DND-41 (cell line): Measurements from ENCODE around the gene MELTF.

Experiments used
- ATAC-seq: fragments of 200-7000 bp; cut with Tn5 transposase; 3 replicates; pipeline ENCODE4 v1.9.1; 2021; ENCODE audit warnings: low read depth; ENCODE audit not compliant: insufficient read depth
- DNase-seq: peaks from one replicate; pipeline ENCODE4 v3.0.0-alpha.2; 2020
- H2AFZ ChIP-seq: 2 replicates; pipeline ENCODE4 v1.6.0; 2012; ENCODE audit warnings: low read depth, low read length
- H3K27ac ChIP-seq: 2 replicates; pipeline ENCODE4 v1.5.1; 2012; ENCODE audit warnings: low read length, inconsistent platforms
- H3K27me3 ChIP-seq: fragments of 200-600 bp; sonication (generic); 2 replicates; pipeline ENCODE4 v1.6.0; 2012; ENCODE audit warnings: low read length, mild to moderate bottlenecking, inconsistent platforms; ENCODE audit not compliant: insufficient read depth, poor library complexity
- H3K36me3 ChIP-seq: 2 replicates; pipeline ENCODE4 v1.5.1; 2012; ENCODE audit warnings: low read length, inconsistent platforms; ENCODE audit not compliant: insufficient read depth
- H3K4me1 ChIP-seq: 2 replicates; pipeline ENCODE4 v1.5.1; 2012; ENCODE audit warnings: mild to moderate bottlenecking, low read length; ENCODE audit not compliant: insufficient read depth
- H3K4me2 ChIP-seq: 2 replicates; pipeline ENCODE4 v1.6.0; 2012; ENCODE audit warnings: mild to moderate bottlenecking, moderate library complexity, low read length, inconsistent platforms; ENCODE audit not compliant: insufficient read depth
- H3K4me3 ChIP-seq, 2 experiments: fragments of 200-600 bp in 1 of 2; shearing (Covaris generic) in 1 of 2; 2 replicates each; pipeline ENCODE4 v1.5.1; 2012 to 2016; ENCODE audit warnings: inconsistent platforms in 2 of 2, low read length in 2 of 2, mild to moderate bottlenecking in 2 of 2, low read depth in 1 of 2, moderate library complexity in 1 of 2
- H3K79me2 ChIP-seq: 2 replicates; pipeline ENCODE4 v1.6.0; 2012; ENCODE audit warnings: low read length, inconsistent platforms; ENCODE audit not compliant: insufficient read depth
- H3K9ac ChIP-seq: 2 replicates; pipeline ENCODE4 v1.6.0; 2012; ENCODE audit warnings: low read depth, mild to moderate bottlenecking, inconsistent platforms, low read length, moderate library complexity
- H3K9me3 ChIP-seq: 2 replicates; pipeline ENCODE4 v1.5.1; 2012; ENCODE audit warnings: low read length, moderate library complexity, mild to moderate bottlenecking, inconsistent platforms; ENCODE audit not compliant: insufficient read depth, severe bottlenecking
- H4K20me1 ChIP-seq: 2 replicates; pipeline ENCODE4 v1.6.0; 2012; ENCODE audit warnings: low read length; ENCODE audit not compliant: insufficient read depth
- EZH2 ChIP-seq: IDR thresholded peaks from 3 replicates; pipeline ENCODE4 v1.6.1; 2012; ENCODE audit warnings: borderline replicate concordance, low read depth, mild to moderate bottlenecking, moderate library complexity, low read length, inconsistent platforms; ENCODE audit not compliant: severe bottlenecking
- TF ChIP-seq, protein P1 (sequence below): IDR thresholded peaks from 2 replicates; pipeline ENCODE4 v1.5.1; 2012; ENCODE audit warnings: borderline replicate concordance, low read length, moderate library complexity, mild to moderate bottlenecking; ENCODE audit not compliant: poor library complexity, severe bottlenecking; ENCODE audit errors: extremely low read depth

Gene MELTF

DNA sequence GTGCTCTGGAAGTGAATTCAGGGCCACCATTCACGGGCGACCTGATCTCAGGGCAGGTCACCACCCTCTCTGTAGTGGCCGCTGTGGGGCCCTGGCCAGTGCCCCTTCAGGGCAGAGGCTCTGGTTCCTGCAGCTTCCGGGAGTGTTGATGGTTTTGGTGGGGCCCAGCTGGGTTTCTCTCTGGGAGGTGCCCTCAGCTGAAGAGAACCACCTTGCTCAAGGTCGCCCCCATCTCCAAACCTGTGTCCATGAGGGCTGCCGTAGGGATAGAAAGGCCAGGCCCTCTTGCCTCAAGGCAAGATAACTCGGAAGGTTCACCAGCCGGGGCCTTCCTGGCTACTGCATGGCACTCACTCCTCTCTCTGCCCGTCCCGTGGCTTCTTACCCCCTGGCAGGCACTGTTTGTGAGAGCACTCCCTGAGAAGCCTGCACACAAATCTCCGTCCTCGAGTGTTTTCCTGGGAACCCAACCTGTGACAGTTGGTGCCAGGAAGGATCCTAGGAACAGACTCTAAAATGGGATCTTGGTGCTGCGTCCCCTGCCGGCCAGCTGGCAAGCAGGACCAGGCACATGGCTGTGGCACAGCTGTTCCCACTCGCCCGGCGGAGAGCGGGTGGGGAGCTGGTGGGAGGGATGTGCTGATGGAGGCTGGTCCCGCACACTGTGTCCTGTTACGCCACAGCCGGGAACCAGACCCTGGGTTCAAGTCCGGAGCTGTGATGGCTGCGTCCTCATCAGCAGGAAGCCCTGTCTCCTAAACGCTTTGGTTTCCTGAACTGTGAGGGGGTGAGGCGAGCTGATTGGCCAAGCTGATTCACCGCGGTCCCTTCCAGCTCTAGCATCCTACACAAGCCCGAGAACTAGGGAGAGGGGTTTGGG, 37.8 kb downstream of the MELTF start:
- Histone ChIP-seq H3K79me2 (no peaks in the 10 kb centered on the region), H3K9me3 (no peaks in the 10 kb centered on the region), H4K20me1 (no peaks in the 10 kb centered on the region), H3K9ac (no peak overlapping the region), H3K27me3 (no peaks in the 10 kb centered on the region), H3K27ac (no peak overlapping the region), H3K36me3 (no peaks in the 10 kb centered on the region), H3K4me1 (no peaks in the 10 kb centered on the region), H2AFZ (no peak overlapping the region), H3K4me3 (no peak overlapping the region), H3K4me2 (no peak overlapping the region)
- DNase-seq (no peak), ATAC-seq (no peak)
- no peak for TF ChIP-seq EZH2
- TF ChIP-seq, protein P1, sequence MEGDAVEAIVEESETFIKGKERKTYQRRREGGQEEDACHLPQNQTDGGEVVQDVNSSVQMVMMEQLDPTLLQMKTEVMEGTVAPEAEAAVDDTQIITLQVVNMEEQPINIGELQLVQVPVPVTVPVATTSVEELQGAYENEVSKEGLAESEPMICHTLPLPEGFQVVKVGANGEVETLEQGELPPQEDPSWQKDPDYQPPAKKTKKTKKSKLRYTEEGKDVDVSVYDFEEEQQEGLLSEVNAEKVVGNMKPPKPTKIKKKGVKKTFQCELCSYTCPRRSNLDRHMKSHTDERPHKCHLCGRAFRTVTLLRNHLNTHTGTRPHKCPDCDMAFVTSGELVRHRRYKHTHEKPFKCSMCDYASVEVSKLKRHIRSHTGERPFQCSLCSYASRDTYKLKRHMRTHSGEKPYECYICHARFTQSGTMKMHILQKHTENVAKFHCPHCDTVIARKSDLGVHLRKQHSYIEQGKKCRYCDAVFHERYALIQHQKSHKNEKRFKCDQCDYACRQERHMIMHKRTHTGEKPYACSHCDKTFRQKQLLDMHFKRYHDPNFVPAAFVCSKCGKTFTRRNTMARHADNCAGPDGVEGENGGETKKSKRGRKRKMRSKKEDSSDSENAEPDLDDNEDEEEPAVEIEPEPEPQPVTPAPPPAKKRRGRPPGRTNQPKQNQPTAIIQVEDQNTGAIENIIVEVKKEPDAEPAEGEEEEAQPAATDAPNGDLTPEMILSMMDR: no peak

DNA sequence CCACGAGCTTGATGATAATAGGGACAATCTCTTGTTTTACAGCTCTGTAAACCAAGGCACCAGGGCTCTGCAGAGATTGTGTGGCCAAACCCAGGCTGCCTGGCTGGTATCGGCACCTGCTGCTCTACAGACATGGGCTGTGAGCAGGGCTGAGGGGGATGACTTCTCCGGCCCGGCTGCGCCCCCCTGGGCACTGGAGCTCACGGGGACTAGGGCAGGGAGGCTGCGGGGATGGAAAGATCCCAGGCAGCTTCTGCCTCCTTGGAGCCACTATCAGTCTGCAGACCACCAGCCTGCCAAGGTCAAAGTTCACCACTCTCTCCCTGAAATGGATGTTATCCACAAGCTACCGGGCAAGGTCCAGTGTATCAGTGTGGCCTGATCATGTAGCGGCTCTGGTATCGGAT, 39.0 kb downstream of the MELTF start:
- Histone ChIP-seq H3K79me2 (no peaks in the 10 kb centered on the region), H4K20me1 (no peaks in the 10 kb centered on the region), H3K9ac (no peak overlapping the region), H3K27ac (no peak overlapping the region), H3K36me3 (no peaks in the 10 kb centered on the region), H3K9me3 (no peaks in the 10 kb centered on the region), H3K4me3 (no peak overlapping the region), H3K4me1 (no peaks in the 10 kb centered on the region), H2AFZ (no peak overlapping the region), H3K4me2 (no peak overlapping the region), H3K27me3 (no peaks in the 10 kb centered on the region)
- ATAC-seq: no peak
- no peak for DNase-seq
- no peak for TF ChIP-seq EZH2
- TF ChIP-seq, protein P1: no peak

DNA sequence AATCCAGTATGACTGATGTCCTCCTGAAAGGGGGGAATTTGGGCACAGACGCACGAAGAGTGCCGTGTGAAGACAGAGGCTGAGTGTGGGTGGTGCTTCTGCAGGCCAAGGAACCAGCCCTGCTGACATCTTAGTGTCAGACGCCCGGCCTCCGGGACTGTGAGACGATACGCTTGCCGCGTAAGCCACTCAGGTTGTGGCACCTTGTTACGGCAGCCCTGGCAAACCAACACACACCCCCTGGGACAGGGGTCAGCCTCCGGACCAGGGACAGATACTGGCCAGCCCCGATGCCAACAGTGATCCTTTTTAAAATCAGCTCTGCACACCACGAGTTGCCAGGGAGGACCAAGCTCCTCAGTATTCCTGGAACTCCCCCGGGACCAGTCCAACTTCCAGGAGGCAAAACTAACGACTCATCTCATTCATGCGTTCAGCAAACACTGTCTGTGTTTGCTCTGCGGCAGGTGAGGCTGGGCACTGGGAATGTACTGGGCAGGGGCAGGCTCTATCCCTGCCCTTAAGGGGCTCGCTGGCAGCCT, 39.8 kb downstream of the MELTF start:
- Histone ChIP-seq H2AFZ (no peak overlapping the region), H3K36me3 (no peaks in the 10 kb centered on the region), H3K79me2 (no peaks in the 10 kb centered on the region), H3K4me3 (no peak overlapping the region), H3K27ac (no peak overlapping the region), H4K20me1 (no peaks in the 10 kb centered on the region), H3K9ac (no peak overlapping the region), H3K4me1 (no peaks in the 10 kb centered on the region), H3K27me3 (no peaks in the 10 kb centered on the region), H3K9me3 (no peaks in the 10 kb centered on the region), H3K4me2 (no peak overlapping the region)
- ATAC-seq (no peak), DNase-seq (no peak)
- TF ChIP-seq EZH2: no peak
- TF ChIP-seq, protein P1: no peak
